ENCODE results near the gene LRRC41.

Gene LRRC41

DNA sequence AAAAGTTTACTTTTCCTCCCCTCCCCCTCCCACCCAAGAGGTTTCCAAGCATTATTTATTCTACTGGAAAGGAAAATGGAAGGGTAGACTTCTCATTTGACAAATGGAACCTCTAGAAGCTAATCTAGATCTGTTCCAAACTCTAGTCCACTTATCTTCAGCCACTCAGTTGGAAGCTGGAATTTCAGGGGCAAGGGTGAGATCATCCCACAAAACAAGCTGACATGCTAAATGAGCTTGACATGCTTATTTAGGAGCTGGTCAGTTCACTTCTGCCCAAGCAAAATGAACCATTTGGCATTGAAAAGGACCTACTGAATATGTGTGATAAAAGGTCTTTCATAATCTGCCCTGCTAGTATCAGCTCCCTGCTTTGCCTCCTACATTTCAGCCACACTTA, 5.0 kb downstream of the LRRC41 start:
- H3K36me3 ChIP-seq (ENCODE audit: control insufficient read depth, insufficient read depth, low read length): peaks cover 12% of the 10 kb centered on the region

DNA sequence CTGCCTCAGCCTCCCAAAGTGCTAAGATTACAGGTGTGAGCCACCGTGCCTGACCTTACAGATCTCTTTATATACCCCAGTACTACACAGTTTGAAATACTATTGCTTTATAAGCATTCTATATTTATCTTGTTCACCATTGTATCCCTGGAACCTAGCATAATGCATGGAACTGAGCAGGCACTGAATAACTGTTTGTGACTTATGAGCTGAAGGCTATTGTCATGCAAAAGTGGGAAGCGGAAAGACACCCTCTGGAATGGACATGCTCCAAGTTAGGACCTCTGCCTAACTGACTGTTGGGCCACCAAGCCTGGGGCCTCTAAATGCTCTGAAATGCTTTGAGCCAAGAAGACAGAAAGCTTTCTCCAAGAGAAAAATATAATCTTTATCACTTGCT, 8.1 kb downstream of the LRRC41 start:
- H3K4me3 ChIP-seq (replicated peaks; ENCODE audit: low read depth, low read length): no peak overlapping the region
- DNase-seq (ENCODE audit: extremely low read depth, insufficient read length): no peak
- no peak for TF ChIP-seq CTCF (IDR thresholded peaks at IDR 0.05; ENCODE audit: insufficient read depth, low read length, poor library complexity, severe bottlenecking)
- no peaks in the 10 kb centered on the region for H3K27me3 ChIP-seq (replicated peaks; ENCODE audit: control insufficient read depth, insufficient read depth, low read length)
- peaks cover 12% of the 10 kb centered on the region for H3K36me3 ChIP-seq (ENCODE audit: control insufficient read depth, insufficient read depth, low read length)

More for the DNA sequence above, 5.0 kb downstream of the LRRC41 start:
- Histone ChIP-seq H3K27me3 (replicated peaks; ENCODE audit: control insufficient read depth, insufficient read depth, low read length) (no peaks in the 10 kb centered on the region), H3K4me3 (replicated peaks; ENCODE audit: low read depth, low read length) (no peak overlapping the region)
- no peak for DNase-seq (ENCODE audit: extremely low read depth, insufficient read length)
- no peak for TF ChIP-seq CTCF (IDR thresholded peaks at IDR 0.05; ENCODE audit: insufficient read depth, low read length, poor library complexity, severe bottlenecking)

- no peak for TF ChIP-seq CTCF (IDR thresholded peaks at IDR 0.05; ENCODE audit: insufficient read depth, low read length, poor library complexity, severe bottlenecking)
- peaks cover 19% of the 10 kb centered on the region for H3K36me3 ChIP-seq (ENCODE audit: control insufficient read depth, insufficient read depth, low read length)
Observed at GRCh38 chr1:46289976-46290375, 13.4 kb downstream of the LRRC41 start.

GRCh38 chr1:46289134-46289494, 14.3 kb downstream of the LRRC41 start:
- Histone ChIP-seq H3K36me3 (ENCODE audit: control insufficient read depth, insufficient read depth, low read length) (peaks cover 21% of the 10 kb centered on the region), H3K27me3 (replicated peaks; ENCODE audit: control insufficient read depth, insufficient read depth, low read length) (no peaks in the 10 kb centered on the region), H3K4me3 (replicated peaks; ENCODE audit: low read depth, low read length) (no peak overlapping the region)
- no peak for DNase-seq (ENCODE audit: extremely low read depth, insufficient read length)
- TF ChIP-seq CTCF (IDR thresholded peaks at IDR 0.05; ENCODE audit: insufficient read depth, low read length, poor library complexity, severe bottlenecking): no peak

More at GRCh38 chr1:46289976-46290375, 13.4 kb downstream of the LRRC41 start:
- Histone ChIP-seq H3K4me3 (replicated peaks; ENCODE audit: low read depth, low read length) (no peak overlapping the region), H3K27me3 (replicated peaks; ENCODE audit: control insufficient read depth, insufficient read depth, low read length) (no peaks in the 10 kb centered on the region)
- DNase-seq (ENCODE audit: extremely low read depth, insufficient read length): no peak

GRCh38 chr1:46288485-46289133, 14.8 kb downstream of the LRRC41 start:
- H3K4me3 ChIP-seq (replicated peaks; ENCODE audit: low read depth, low read length): no peak overlapping the region
- DNase-seq (ENCODE audit: extremely low read depth, insufficient read length): no peak
- H3K36me3 ChIP-seq (ENCODE audit: control insufficient read depth, insufficient read depth, low read length): peaks cover 19% of the 10 kb centered on the region
- no peak for TF ChIP-seq CTCF (IDR thresholded peaks at IDR 0.05; ENCODE audit: insufficient read depth, low read length, poor library complexity, severe bottlenecking)
- H3K27me3 ChIP-seq (replicated peaks; ENCODE audit: control insufficient read depth, insufficient read depth, low read length): no peaks in the 10 kb centered on the region
